ENCODE measurements around the gene LRRC8D. TPM values are rescaled to one million over a fixed set of nuclear protein-coding genes. Genes with fewer than 3 reads are reported as not detected.

The LRRC8D gene
- total RNA-seq, 1 donor from 2014 or later: 5.5 TPM

Other genes with a start within 250 kb of the LRRC8D start
- gene LRRC8C, start 187.9 kb upstream of the LRRC8D start, total RNA-seq (ENCODE audit: insufficient read depth, low replicate concordance): 7.7 TPM
- 16.4 TPM for gene ZNF326, start 174.1 kb downstream of the LRRC8D start, total RNA-seq (ENCODE audit: insufficient read depth, low replicate concordance)

All from umbilical cord (tissue), 1 donor.